HL-60/S4 (cell line): Measurements from ENCODE around the gene ALDH1A3.

Experiments
- in situ Hi-C: fragments of 300-500 bp; cut with MboI; formaldehyde crosslinking; loops from 2 replicates; pipeline ENCODE4 v1.14.3; 2022; ENCODE audit warnings: low sequenced_read_pairs

Gene ALDH1A3

DNA sequence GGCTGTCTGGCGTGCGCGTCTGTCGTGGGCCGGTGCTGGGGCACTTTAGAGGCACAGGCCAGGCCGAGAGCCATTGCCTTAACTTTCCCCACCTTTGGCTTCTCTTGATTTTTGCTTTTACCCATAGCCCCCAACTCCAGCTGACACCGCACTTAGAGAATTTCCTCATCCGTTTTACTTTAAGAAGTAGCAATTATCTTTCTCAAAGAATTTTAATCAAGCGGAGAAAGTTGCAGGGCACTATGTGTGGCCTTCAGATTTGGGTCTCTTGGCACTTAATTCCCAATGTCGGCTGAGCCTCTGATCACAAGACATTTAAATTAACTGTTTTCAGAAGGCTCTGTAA lies 1.2 kb downstream of the ALDH1A3 start:
- in situ Hi-C loops: no loop called here

DNA sequence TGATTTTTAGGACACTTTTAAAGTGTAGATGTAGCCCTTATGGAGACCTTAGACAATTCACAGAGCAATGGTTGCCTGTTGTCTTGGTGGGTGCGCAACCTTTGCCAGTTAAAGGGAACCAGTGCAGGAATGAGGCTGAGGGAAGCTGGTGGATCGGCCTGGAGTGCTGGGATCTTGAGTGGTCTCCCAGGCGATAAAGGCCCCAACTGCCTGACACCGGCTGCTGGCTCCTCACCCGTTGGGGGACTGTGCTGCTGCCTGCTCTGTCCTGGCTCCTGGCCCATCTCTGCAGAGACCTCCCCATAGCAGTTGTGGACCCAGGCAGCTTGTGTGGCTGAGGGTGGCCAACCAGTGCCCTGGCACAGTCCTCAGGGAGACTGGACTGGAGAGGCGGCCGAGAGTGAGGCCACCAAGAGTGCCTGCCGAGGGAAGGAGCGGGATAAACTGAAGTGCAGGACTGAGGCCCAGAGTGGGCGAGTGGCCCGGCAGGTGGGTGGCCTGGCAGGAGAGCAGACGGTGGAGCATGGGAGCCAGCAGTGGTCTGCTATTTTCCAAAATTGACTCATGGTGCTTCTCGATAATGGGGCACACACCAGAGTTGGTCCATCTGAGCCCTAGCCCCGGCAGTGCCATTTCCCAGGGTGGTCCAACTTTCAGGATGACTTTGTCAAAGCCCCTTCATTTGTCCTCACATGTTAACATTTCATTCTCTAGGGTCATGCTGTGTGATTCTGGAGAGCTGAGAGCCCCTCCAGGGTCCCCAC lies 2.1 kb downstream of the ALDH1A3 start:
- in situ Hi-C loops: no loop called here

DNA sequence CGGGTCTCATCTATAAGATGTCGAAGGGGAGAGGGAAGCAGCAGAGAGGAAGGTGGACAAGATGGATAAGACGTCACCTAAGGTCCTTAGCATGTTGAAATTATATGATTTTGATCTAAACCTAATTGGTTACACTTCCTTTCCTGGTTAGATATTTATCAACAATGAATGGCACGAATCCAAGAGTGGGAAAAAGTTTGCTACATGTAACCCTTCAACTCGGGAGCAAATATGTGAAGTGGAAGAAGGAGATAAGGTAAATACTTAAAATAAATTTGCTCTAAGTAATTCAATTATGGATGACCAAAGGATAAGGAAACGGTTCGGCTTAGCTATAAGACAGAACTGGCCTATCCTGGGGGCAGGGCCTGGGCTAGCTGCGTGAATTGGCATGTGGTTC lies 5.5 kb downstream of the ALDH1A3 start:
- in situ Hi-C loops: no loop called here

DNA sequence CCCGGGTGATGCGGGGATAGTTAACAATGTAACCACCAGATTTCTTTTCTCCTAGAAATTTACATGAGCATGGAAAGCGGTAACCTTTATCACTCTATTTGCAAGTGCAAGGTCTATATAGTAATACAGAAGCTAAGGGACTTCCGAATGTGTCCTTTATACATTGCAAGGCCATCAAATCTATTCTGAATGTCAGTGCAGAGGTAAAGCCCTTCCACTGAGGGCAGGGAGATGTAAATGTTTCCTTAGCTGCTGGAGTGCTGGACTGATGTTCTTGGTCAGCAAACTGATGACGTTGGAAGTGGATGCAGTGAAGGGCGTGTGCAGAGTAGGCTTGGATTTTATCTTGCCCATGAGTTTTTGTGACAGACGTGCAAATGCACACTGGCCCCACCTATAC lies 6.2 kb downstream of the ALDH1A3 start:
- in situ Hi-C loops: no loop called here

DNA sequence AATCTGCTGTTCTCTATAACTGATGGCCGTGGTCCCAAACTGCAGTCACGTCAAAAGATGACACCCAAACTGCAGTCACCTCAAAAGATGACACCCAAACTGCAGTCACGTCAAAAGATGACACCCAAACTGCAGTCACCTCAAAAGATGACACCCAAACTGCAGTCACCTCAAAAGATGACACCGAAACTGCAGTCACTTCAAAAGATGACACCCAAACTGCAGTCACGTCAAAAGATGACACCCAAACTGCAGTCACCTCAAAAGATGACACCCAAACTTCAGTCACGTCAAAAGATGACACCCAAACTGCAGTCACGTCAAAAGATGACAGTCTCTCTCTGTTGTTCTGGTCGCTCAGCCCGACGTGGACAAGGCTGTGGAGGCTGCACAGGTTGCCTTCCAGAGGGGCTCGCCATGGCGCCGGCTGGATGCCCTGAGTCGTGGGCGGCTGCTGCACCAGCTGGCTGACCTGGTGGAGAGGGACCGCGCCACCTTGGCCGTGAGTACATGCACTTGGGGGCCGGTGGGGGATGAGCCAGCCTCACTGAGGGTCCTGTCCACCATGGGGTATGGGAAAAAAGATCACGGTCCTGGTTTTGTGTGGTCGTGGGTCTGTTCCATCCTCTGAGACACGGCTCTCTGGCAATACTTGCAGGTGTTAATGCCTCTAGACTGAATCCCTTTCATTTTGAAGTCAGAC lies 7.7 kb downstream of the ALDH1A3 start:
- in situ Hi-C loops: no loop called here

DNA sequence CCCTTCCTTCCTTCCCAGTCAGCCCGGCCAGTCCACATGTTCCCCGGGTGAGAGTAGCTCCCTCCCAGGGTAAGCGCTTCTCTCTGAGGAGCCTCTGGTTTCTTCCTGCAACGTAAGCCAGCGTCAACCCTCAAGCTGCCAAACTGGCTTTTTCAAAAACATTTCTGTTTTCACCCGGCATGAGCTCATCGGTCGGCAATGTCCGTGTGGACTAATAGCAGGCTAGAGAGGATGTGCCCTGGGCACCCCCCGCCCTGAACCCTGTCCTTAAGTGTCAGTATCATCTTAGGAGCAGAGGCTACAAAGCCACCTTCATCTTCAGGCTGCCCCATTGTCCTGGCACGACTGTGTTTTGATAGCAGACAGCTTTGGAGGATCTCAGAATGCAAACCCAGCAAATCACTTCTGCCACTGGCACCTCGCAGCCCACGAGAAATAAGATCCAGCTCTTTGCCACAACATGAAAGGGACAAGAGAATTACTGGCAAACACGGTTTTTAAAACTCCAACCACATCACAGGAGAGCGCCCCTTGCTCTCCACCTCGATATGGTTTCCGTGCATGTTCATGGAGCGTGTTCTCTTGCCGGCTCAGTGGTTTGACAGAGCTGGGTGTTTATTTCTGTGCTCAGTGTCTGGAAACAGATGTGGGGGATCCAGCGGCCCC lies 9.9 kb downstream of the ALDH1A3 start:
- in situ Hi-C loops: no loop called here

DNA sequence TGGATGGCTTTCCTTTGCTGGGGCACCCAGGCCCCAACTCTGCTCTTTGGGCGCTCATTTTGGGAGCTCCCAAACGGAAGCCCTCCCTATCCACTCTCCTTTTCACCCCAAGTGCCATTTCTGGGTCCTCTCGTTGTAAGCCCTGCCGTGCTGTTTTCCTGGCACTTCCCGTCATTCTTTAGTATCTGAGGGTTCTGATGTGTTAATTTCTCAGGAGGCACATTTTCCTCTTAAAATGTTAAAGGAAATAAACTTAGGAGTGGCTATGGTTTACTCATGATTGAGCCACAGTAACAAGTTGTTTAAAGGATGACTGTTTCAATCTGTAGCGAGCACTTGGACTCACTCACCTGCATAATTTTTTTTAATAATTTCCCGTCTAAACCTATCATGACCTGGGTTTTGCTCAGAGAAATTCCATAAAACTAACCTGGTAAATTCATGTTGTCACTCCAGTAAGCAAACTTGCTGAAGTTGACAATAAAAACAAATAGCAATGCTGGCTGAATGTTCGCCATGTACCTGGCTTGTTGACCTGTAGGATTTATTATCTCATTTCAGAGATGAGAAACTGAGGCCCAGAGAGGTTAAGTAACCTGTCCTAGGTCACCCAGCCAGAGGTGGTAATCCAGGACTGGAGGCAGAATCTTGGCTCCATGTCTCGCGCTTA lies 10.6 kb downstream of the ALDH1A3 start:
- in situ Hi-C loops: no loop called here

DNA sequence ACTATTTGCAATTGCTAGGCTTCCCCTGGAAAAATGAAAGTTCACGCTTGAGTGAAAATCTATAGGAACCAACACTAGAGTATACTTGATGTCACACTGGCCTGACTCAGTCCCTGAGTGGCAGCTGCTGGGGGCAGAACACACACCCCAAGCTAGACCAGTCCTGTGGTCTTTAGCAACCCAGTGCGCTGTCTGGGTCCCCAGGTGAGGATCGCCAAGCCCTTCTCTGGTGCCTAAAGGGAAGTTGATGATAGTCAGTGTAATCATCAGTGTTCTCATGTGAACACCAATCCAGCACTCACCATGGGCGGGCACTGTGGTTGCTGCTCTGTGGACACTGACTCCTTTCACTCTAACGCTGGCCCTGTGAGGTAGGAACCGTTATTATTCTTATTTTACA lies 11.2 kb downstream of the ALDH1A3 start:
- in situ Hi-C loops: no loop called here

DNA sequence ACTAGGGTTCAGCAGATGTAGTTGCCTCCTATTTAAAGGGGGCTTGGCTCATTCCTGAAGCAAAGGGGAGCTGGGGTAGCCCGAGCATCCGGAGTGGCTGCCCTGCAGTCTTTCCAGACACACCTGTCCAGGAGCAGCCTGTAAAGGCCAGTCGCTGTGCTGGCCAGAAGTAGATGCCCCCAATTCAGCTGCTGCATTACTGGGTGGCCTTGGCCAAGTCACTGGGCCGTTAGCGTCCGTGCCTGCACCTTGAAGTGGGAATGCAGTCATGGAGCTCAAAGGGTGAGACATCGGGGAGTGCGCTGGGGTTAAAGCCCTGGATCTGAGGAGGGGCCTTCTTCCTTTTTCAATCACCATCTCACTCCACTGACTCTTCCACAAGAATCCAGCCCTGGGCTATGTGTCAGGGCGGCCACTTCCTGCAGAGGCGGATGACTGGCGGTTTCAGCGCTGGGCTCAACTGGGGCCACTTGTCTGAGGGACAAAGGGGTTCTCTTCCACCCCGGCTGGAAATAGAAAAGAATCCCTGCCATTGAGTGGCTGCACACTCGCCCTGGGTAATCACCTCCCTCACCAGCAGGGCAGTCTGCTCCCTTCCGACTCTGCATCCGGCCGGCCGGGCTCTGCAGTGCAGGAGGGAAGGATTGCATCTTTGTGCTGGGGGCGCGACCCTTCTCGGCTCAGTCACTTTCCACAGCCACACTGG lies 11.8 kb downstream of the ALDH1A3 start:
- in situ Hi-C loops: no loop called here

DNA sequence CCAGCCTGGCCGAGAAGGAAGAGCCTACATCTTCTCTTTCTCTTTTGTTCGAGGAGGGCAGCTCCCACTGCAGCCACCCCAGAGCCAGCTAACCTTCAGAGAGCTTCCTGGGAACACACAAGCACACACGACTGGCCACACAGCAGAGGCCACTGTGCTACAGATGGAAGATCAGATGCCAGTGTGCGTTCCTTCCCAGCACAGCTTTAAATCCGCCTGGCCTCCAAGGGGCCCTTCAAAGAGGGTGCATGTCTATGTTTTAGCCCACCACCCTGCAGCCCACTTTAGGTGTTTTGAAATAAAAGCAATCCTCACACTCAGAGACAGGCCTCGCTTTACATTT lies 12.4 kb downstream of the ALDH1A3 start:
- in situ Hi-C loops: no loop called here

DNA sequence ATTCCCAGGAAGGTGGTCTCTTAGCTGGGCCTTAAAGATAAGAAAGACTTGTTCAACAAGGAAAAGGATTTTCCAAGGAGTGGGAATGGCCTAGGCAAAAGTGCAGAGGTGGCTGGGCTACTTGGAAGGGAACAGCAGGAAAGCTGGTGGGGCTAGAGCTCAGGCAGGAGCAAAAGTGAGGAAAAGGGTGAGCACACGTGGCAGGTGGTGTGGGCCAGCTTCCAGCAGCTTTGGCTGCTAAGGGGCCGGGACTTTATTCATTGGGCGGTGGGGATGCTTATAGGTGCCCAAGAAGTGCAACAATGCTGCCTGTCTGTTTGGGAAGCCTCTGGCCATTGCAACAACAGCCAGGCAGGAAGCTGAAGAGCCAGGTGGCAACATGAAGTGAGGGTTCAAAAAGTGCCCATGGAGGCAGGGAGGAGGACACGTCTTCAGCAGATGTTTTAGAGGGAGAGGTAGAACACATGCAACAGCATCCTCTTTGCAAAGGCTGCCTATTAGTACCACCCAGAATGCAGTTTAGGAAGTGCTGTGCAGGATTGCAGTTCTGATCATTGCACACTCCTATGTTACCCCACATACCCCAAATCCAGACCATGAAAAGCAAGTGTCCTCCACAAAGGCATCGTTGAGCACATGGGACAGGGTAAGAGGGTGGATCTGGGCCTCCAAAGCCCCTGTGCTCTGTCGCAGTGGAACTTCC lies 13.8 kb downstream of the ALDH1A3 start:
- in situ Hi-C loops: no loop called here

DNA sequence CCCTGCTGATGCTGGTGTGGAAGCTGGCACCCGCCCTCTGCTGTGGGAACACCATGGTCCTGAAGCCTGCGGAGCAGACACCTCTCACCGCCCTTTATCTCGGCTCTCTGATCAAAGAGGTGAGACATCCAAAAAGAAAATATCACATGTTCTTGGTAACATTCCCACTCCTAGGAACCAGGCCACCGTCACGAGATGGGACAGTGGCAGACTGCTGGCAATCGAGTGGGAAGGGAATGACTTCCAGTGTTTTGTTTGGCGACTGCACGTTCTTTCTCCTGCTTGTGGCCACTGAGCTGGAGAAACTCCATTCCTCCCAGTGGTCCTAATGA lies 14.3 kb downstream of the ALDH1A3 start:
- in situ Hi-C loops: no loop called here

DNA sequence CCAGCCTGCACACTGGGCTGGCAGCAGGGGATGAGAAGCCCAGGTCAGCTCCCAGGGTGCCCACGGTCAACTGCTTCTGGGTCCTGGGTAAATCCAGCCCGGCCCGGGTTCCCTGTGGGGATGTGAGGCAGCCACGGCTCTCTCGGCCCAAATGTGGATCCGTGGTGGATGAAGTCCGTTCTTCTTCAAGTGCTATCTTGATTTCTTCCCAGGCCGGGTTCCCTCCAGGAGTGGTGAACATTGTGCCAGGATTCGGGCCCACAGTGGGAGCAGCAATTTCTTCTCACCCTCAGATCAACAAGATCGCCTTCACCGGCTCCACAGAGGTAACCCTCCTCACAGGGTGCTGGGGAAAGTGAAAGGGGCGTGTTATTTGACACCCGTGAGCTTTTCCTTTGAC lies 16.1 kb downstream of the ALDH1A3 start:
- in situ Hi-C loops: no loop called here

DNA sequence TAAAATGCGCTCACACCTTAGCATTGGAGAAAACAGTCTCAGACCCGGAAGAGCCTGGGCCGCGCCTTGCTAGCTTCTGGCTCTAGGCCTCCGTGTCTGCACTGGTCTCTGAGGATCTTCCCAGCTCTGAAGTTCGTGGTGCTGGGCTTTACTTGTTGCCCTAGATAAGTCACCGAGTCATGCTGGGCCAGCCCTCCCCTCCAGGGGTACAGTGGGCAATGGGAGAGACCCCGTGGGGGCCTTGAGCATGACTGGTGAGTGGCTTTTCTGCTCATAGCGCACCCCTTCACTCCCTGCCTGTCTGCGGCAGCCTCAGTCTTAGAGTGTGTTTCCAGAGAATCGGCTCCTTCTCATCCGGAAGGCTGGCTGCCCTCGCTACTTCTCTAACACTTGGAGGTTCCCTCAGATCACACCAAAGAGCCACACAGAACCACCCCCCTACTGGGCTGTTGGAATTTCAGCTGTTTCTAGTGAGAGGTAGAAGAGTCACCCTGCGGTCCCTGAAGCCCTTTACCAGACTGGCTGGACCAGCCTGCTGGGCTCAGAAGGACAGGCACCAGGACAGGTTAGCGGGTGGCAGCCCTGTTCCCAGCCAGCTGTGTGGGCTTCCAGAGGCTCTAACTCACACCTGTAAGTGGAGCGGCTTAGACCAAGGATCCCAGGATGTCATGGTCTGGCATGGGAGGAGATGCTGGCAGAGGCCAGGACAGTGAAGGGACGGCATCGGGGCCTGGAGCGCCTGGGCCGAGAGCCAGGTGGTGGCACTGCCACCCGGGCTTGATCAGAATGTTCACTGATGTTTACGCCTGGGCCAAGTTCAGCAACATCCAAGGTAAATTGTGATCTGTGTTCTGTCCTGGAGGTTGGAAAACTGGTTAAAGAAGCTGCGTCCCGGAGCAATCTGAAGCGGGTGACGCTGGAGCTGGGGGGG lies 17.9 kb downstream of the ALDH1A3 start:
- in situ Hi-C loops: no loop called here

DNA sequence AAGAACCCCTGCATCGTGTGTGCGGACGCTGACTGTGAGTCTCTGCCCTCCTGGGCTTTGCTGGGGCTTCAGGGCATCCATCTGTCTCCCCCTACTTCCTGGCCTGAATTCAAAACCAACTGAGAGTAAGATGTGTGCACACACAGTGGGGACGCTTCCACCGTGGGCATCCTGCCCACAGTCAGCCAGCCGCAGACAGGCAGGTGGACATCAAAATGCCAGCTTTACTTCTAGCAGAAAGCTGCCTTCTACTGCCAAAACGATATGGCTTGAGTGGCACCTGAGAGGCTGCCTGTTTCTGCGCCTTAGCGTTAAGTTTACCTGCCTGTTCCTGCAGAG lies 18.5 kb downstream of the ALDH1A3 start:
- in situ Hi-C loops: no loop called here

DNA sequence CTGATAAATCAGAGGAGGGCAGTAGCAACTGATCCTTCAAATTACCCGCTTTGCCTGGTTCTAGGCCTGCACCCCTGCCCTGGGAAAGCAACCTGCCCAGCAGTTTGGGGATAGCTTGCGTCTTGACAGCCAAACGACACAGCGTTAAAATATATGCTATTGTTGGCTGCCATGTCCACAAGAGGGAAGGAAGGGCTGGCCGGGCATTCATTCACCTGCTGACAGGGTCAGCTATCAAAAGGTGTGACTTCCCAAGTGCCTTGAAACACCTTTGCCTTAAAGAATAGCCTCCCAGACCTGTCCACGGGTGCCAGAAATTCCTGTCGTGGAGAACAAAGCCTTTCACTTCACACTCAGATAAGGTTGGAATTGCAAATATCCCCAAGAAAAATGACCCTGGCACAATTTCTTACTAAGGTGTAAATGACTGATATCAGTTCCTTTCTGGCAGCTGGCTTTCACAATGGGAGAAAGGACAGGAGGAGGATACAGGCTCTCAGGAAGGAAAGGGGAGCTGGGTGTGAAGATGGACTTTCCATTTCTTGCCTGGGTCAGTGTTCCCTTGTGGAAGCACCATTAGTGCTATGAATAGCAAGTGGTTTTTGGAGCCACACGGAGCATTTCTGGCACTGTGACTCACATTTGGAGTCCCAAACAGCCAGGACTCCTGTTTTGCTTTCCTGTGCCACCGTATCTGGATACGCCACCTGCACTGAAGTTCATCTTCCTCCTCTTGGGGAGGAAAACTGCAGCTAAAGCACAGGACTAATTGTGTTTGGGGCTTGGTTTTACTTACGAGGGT lies 19.2 kb downstream of the ALDH1A3 start:
- in situ Hi-C loops: no loop called here

DNA sequence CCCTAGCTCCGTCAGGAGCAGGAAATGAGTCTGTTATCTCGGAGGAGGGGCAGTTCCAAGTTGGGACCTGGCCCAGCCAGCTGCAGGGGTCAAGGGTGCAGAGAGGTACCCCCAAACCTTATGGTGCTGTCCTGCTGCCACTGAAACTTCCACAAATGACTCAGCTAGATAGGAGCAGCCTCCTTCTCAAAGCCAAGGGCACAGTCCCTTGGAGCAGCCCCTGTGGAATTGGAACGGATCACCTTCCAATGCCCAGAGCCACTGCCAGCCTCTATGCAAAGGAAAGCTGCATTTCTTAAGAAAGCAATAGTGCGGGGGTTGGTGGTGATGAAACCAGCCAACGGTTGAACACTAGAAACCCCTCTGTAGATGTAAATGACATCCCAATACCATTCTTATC lies 20.0 kb downstream of the ALDH1A3 start:
- in situ Hi-C loops: no loop called here

DNA sequence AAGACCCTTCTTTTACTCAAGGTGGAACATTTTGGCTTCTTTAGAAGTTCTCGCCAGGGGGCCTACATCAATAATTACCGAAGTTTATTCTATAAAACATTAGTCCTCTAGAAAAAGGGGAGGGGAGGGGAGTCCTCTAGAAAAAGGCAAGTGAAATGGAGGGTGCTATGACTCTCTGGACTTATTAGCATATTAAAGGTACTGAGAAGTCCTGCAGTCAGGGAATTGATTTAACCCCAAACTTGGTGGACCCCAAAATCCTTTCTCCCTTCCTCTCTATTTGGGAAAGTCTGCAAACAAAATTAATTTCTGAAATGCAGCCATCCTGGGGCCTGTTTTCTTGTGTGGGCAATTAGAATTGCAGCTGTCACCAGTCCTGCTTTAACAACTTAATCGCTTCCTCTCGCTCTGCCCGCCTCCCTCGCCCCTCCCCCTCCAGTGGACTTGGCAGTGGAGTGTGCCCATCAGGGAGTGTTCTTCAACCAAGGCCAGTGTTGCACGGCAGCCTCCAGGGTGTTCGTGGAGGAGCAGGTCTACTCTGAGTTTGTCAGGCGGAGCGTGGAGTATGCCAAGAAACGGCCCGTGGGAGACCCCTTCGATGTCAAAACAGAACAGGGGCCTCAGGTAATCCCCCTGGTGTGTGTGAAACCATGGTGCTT lies 20.6 kb downstream of the ALDH1A3 start:
- in situ Hi-C loops: loop anchor here (25.0 kb wide), 1 partner anchor 362 kb away; the partner anchor contains the start of gene CHSY1
